Hepatocyte (in vitro differentiated cells): ENCODE results near the gene PLXND1. TPM values are rescaled to one million over a fixed set of nuclear protein-coding genes. Genes with fewer than 3 reads are reported as not detected.

Experiments used
- DNase-seq: peaks from one replicate; pipeline ENCODE4 v3.0.0-alpha.2; 2016; ENCODE audit warnings: low spot score
- H2AFZ ChIP-seq: fragments of 200-600 bp; sonication (generic); 2 replicates; pipeline ENCODE4 v1.6.0; 2016; ENCODE audit warnings: antibody characterized with exemption, mild to moderate bottlenecking
- H3K27ac ChIP-seq: fragments of 200-600 bp; sonication (generic); 2 replicates; pipeline ENCODE4 v1.5.1; 2016; ENCODE audit warnings: mild to moderate bottlenecking
- H3K27me3 ChIP-seq: fragments of 200-600 bp; sonication (generic); 2 replicates; pipeline ENCODE4 v1.6.1; 2016
- H3K36me3 ChIP-seq: fragments of 200-600 bp; sonication (generic); replicated peaks from 2 replicates; pipeline ENCODE4 v1.5.1; 2016; ENCODE audit warnings: low read depth; ENCODE audit not compliant: insufficient read depth
- H3K4me1 ChIP-seq: fragments of 200-600 bp; sonication (generic); 2 replicates; pipeline ENCODE4 v1.5.1; 2016; ENCODE audit warnings: mild to moderate bottlenecking, moderate library complexity; ENCODE audit not compliant: insufficient read depth
- H3K4me2 ChIP-seq: fragments of 200-600 bp; sonication (generic); 2 replicates; pipeline ENCODE4 v1.6.0; 2016
- H3K4me3 ChIP-seq: fragments of 200-600 bp; sonication (generic); 2 replicates; pipeline ENCODE4 v1.5.1; 2016; ENCODE audit warnings: mild to moderate bottlenecking
- H3K79me2 ChIP-seq: fragments of 200-600 bp; sonication (generic); 2 replicates; pipeline ENCODE4 v1.6.0; 2017; ENCODE audit warnings: mild to moderate bottlenecking
- H3K9me2 ChIP-seq: fragments of 200-600 bp; sonication (generic); replicated peaks from 2 replicates; pipeline ENCODE4 v1.6.0; 2017; ENCODE audit warnings: mild to moderate bottlenecking; ENCODE audit not compliant: insufficient read depth
- H3K9me3 ChIP-seq: fragments of 200-600 bp; sonication (generic); 2 replicates; pipeline ENCODE4 v1.5.1; 2016; ENCODE audit warnings: low read depth, mild to moderate bottlenecking
- H4K20me1 ChIP-seq: fragments of 200-600 bp; sonication (generic); 2 replicates; pipeline ENCODE4 v1.6.0; 2016; ENCODE audit warnings: mild to moderate bottlenecking; ENCODE audit not compliant: insufficient read depth, poor library complexity, severe bottlenecking
- CTCF ChIP-seq: fragments of 200-600 bp; sonication (generic); IDR thresholded peaks from 2 replicates; pipeline ENCODE4 v1.5.1; 2016; ENCODE audit warnings: antibody characterized with exemption, mild to moderate bottlenecking; ENCODE audit not compliant: poor library complexity
- EZH2 ChIP-seq: fragments of 200-600 bp; sonication (generic); IDR thresholded peaks from 2 replicates; pipeline ENCODE4 v1.6.1; 2016; ENCODE audit warnings: antibody characterized with exemption, mild to moderate bottlenecking, borderline replicate concordance
- EZH2phosphoT487 ChIP-seq: fragments of 200-600 bp; sonication (generic); IDR thresholded peaks from one replicate; pipeline ENCODE4 v1.6.1; 2018; ENCODE audit warnings: antibody characterized with exemption, mild to moderate bottlenecking, low read depth, moderate library complexity; ENCODE audit not compliant: unreplicated experiment, severe bottlenecking
- WGBS: methylation state at CpG from one replicate; pipeline ENCODE4 v1.1.6; 2016; ENCODE audit warnings: low lambda C conversion rate; ENCODE audit errors: missing lambda C conversion rate; 5-methylcytosine and 5-hydroxymethylcytosine counted together
- polyA plus RNA-seq: library from polyadenylated mRNA; unstranded; fragments of >200 nt; fragmentation: Nextera tagmentation; extraction: Ambion mirVana; gene quantifications from 2 replicates; pipeline ENCODE4 v1.2.1, GENCODE V29; 2016
- total RNA-seq: library from RNA; depleted of rRNA; stranded (reverse); fragments of >200 nt; gene quantifications from 2 replicates; pipeline ENCODE4 v1.2.3, GENCODE V29; 2014

Gene PLXND1
- total and polyA plus RNA-seq, 2 experiments from 2014 or later = 36.3 to 45.3 TPM

- Histone ChIP-seq H3K4me1 (peaks cover 13% of the 10 kb centered on the region), H3K4me3 (no peak overlapping the region), H3K36me3 (no peaks in the 10 kb centered on the region), H3K4me2 (no peak overlapping the region), H2AFZ (no peak overlapping the region), H3K27me3 (no peaks in the 10 kb centered on the region), H4K20me1 (no peaks in the 10 kb centered on the region), H3K9me3 (no peaks in the 10 kb centered on the region), H3K27ac (no peak overlapping the region), H3K79me2 (no peaks in the 10 kb centered on the region), H3K9me2 (no peaks in the 10 kb centered on the region)
- no peak for DNase-seq
- TF ChIP-seq EZH2 (no peak), CTCF (no peak), EZH2phosphoT487 (no peak)
- WGBS = 80% methylated on average over 13 of the region's 14 CpGs
These were observed 15.2 kb upstream of the PLXND1 start for GRCh38 chr3:129621626-129622225.

DNA sequence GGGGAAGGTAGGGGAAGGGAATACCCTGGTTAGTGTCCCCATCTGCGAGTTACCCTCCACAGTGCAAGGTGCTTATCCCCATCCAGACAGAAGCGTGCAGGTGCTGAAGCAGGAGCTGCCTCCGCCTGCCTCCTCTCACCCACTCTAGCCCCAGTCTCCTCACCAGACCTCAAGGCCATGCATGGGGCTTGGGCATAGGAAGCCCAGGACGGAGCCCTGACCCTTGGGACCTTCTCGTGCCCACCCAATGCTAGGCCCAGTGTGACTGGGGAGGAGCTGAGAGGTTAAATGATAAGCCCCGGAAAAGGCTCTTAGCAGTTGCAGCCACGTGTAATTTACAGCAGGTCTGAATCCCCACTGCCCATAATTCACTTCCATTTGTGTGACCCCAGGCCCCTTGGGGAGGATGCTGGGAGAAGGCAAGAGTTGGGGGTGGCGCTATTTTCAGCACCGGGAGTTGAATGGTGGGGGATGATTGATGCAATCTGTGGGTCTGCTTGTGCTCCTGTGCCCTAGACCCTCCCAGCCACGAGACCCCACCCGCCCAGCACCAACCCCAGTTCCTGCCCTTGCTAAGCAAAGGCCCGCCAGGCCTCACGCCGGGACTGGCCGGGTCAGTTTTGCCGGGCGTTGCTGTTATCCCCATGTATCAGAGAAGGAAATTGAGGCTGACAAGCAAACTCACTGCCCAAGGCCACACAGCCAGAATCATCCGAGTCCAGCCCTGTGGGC lies 14.5 kb upstream of the PLXND1 start:
- Histone ChIP-seq H3K4me2 (no peak overlapping the region), H3K4me3 (no peak overlapping the region), H3K4me1 (peaks cover 8% of the 10 kb centered on the region), H4K20me1 (no peaks in the 10 kb centered on the region), H3K9me3 (no peaks in the 10 kb centered on the region), H3K27ac (no peak overlapping the region), H3K9me2 (no peaks in the 10 kb centered on the region), H3K36me3 (no peaks in the 10 kb centered on the region), H3K27me3 (no peaks in the 10 kb centered on the region), H3K79me2 (no peaks in the 10 kb centered on the region), H2AFZ (no peak overlapping the region)
- TF ChIP-seq EZH2phosphoT487 (no peak), EZH2 (no peak), CTCF (no peak)
- no peak for DNase-seq
- WGBS = 83% methylated on average over 18 of the region's 18 CpGs

DNA sequence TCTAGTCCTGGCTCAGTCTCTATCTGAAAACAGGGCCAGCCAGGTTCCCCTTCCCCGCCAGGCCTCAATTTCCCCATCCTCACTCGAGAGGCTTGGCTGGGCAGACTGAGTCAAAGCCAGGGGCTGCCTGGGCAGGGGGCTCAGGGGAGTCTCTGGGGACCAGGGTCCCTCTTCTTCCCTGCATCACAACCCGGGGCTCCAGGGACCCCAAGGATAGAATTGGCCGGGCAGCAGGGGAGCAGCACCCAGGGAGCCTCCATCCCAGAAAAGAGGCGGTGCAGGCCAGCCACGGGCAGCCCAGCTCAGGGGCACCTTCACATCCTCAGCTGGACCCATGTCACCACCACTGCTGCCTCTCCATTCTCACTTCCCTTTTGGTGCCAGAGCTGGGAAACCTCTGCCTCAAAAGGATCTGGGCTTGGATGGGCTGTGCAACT lies 13.3 kb upstream of the PLXND1 start:
- no peak overlapping the region for H3K27ac ChIP-seq
- H2AFZ ChIP-seq = no peak overlapping the region
- no peak overlapping the region for H3K4me2 ChIP-seq
- no peaks in the 10 kb centered on the region for H3K36me3 ChIP-seq
- DNase-seq = no peak
- H3K4me1 ChIP-seq = peaks cover 3% of the 10 kb centered on the region
- no peaks in the 10 kb centered on the region for H4K20me1 ChIP-seq
- no peak for TF ChIP-seq CTCF
- TF ChIP-seq EZH2 = no peak
- TF ChIP-seq EZH2phosphoT487 = no peak
- H3K79me2 ChIP-seq = no peaks in the 10 kb centered on the region
- H3K9me3 ChIP-seq = no peaks in the 10 kb centered on the region
- no peaks in the 10 kb centered on the region for H3K27me3 ChIP-seq
- H3K4me3 ChIP-seq = no peak overlapping the region
- 92% methylated on average over 6 of the region's 6 CpGs for WGBS
- no peaks in the 10 kb centered on the region for H3K9me2 ChIP-seq
